SJCRH30 (cell line): ENCODE results near the gene NFKBIL1. TPM values are rescaled to one million over a fixed set of nuclear protein-coding genes. Genes with fewer than 3 reads are reported as not detected.
A peak's percentile ranks its signal among the peaks of the same experiment; 100 is the strongest.
"Not testable (repeated sequence)": the region's sequence is repeated elsewhere in the genome, so short reads cannot be mapped to it uniquely, and the experiment has no call there.

Experiments used
- DNase-seq, 2 experiments: peaks; one replicate each; pipeline ENCODE4 v3.0.0-alpha.2; 2015 to 2020
- H3K27ac ChIP-seq: fragments of 250-450 bp; sonication (Bioruptor Pico); 2 replicates; pipeline ENCODE4 v1.5.1; 2020; ENCODE audit warnings: mild to moderate bottlenecking, moderate library complexity
- H3K27me3 ChIP-seq: fragments of 250-450 bp; sonication (Bioruptor Pico); 2 replicates; pipeline ENCODE4 v1.5.1; 2020; ENCODE audit warnings: mild to moderate bottlenecking, moderate library complexity
- H3K36me3 ChIP-seq: fragments of 250-450 bp; sonication (Bioruptor Pico); 2 replicates; pipeline ENCODE4 v1.5.1; 2020; ENCODE audit warnings: mild to moderate bottlenecking, moderate library complexity
- H3K4me1 ChIP-seq: fragments of 250-450 bp; sonication (Bioruptor Pico); 2 replicates; pipeline ENCODE4 v1.5.1; 2020; ENCODE audit warnings: mild to moderate bottlenecking, moderate library complexity
- H3K4me3 ChIP-seq: fragments of 250-450 bp; sonication (Bioruptor Pico); 2 replicates; pipeline ENCODE4 v1.5.1; 2020; ENCODE audit warnings: mild to moderate bottlenecking, moderate library complexity
- H3K9me3 ChIP-seq: fragments of 250-450 bp; sonication (Bioruptor Pico); replicated peaks from 2 replicates; pipeline ENCODE4 v1.5.1; 2020; ENCODE audit warnings: mild to moderate bottlenecking, moderate library complexity
- total RNA-seq: library from RNA; depleted of rRNA; stranded (reverse); fragments of >200 nt; shearing (Covaris generic); gene quantifications from 2 replicates; pipeline ENCODE4 v1.2.3, GENCODE V29; 2014; rRNA removed

NFKBIL1 gene
- 8.5 and 10.6 TPM in 2 replicates for total RNA-seq

GRCh38 chr6:31546958-31547726 is at the start of gene NFKBIL1:
Gene NFKBIL1 (plus strand): TSS chr6:31547608. CDS start chr6:31547695, 87 bp downstream.
- peak; percentile 96 to 97 for DNase-seq
- no peaks in the 10 kb centered on the region for H3K9me3 ChIP-seq
- H3K27me3 ChIP-seq, result no peaks in the 10 kb centered on the region
- H3K4me1 ChIP-seq, result peaks cover 21% of the 10 kb centered on the region
- H3K4me3 ChIP-seq, result peak within 1 kb of the TSS; percentile 59
- H3K27ac ChIP-seq, result peak within 1 kb of the TSS; percentile 27; the same call in 1 of the 2 replicates
- H3K36me3 ChIP-seq, result no peaks in the 10 kb centered on the region

- H3K4me1 ChIP-seq, result no peaks in the 10 kb centered on the region
- H3K4me3 ChIP-seq, result no peak overlapping the region
- no peak for DNase-seq
Measured at GRCh38 chr6:31498748-31499147, 48.7 kb upstream of the NFKBIL1 start.

GRCh38 chr6:31499648-31500047 is 47.8 kb upstream of the NFKBIL1 start:
- H3K36me3 ChIP-seq, H3K4me1 ChIP-seq, H3K4me3 ChIP-seq, H3K9me3 ChIP-seq, H3K27ac ChIP-seq, H3K27me3 ChIP-seq: not testable (repeated sequence)
- peak in 1 of 2 experiments; percentile 22 for DNase-seq

More at GRCh38 chr6:31498748-31499147, 48.7 kb upstream of the NFKBIL1 start:
- no peaks in the 10 kb centered on the region for H3K36me3 ChIP-seq
- H3K27ac ChIP-seq, result no peak overlapping the region
- no peaks in the 10 kb centered on the region for H3K9me3 ChIP-seq
- H3K27me3 ChIP-seq, result no peaks in the 10 kb centered on the region

GRCh38 chr6:31502586-31502985 is 44.8 kb upstream of the NFKBIL1 start:
- no peaks in the 10 kb centered on the region for H3K27me3 ChIP-seq
- DNase-seq, result no peak
- H3K27ac ChIP-seq, result no peak overlapping the region
- no peaks in the 10 kb centered on the region for H3K9me3 ChIP-seq
- H3K4me3 ChIP-seq, result no peak overlapping the region
- no peaks in the 10 kb centered on the region for H3K36me3 ChIP-seq
- no peaks in the 10 kb centered on the region for H3K4me1 ChIP-seq

GRCh38 chr6:31509036-31509435 is 38.4 kb upstream of the NFKBIL1 start:
- DNase-seq, H3K4me3 ChIP-seq, H3K36me3 ChIP-seq, H3K27me3 ChIP-seq, H3K9me3 ChIP-seq, H3K27ac ChIP-seq, H3K4me1 ChIP-seq: not testable (repeated sequence)

- Histone ChIP-seq H3K4me1 (no peaks in the 10 kb centered on the region), H3K27me3 (no peaks in the 10 kb centered on the region), H3K36me3 (no peaks in the 10 kb centered on the region), H3K27ac (no peak overlapping the region), H3K4me3 (no peak overlapping the region), H3K9me3 (no peaks in the 10 kb centered on the region)
- DNase-seq, result no peak
Measured at GRCh38 chr6:31510007-31510406, 37.4 kb upstream of the NFKBIL1 start.

GRCh38 chr6:31513456-31514165 is 33.8 kb upstream of the NFKBIL1 start:
- no peaks in the 10 kb centered on the region for H3K36me3 ChIP-seq
- no peak overlapping the region for H3K4me3 ChIP-seq
- no peak for DNase-seq
- H3K27ac ChIP-seq, result no peak overlapping the region
- H3K9me3 ChIP-seq, result no peaks in the 10 kb centered on the region
- H3K4me1 ChIP-seq, result no peaks in the 10 kb centered on the region
- no peaks in the 10 kb centered on the region for H3K27me3 ChIP-seq

- Histone ChIP-seq H3K36me3 (no peaks in the 10 kb centered on the region), H3K27me3 (no peaks in the 10 kb centered on the region), H3K9me3 (no peaks in the 10 kb centered on the region), H3K27ac (no peak overlapping the region), H3K4me1 (no peaks in the 10 kb centered on the region), H3K4me3 (no peak overlapping the region)
- no peak for DNase-seq
Measured at GRCh38 chr6:31521835-31522234, 25.6 kb upstream of the NFKBIL1 start.

GRCh38 chr6:31525553-31525931 is 21.9 kb upstream of the NFKBIL1 start:
- Histone ChIP-seq H3K27me3 (no peaks in the 10 kb centered on the region), H3K4me1 (no peaks in the 10 kb centered on the region), H3K27ac (no peak overlapping the region), H3K36me3 (peaks cover 8% of the 10 kb centered on the region), H3K4me3 (no peak overlapping the region), H3K9me3 (no peaks in the 10 kb centered on the region)
- DNase-seq, result no peak

- H3K4me1 ChIP-seq, result no peaks in the 10 kb centered on the region
- peaks cover 13% of the 10 kb centered on the region for H3K36me3 ChIP-seq
- no peaks in the 10 kb centered on the region for H3K27me3 ChIP-seq
- DNase-seq, result no peak
- H3K9me3 ChIP-seq, result no peaks in the 10 kb centered on the region
- H3K27ac ChIP-seq, result no peak overlapping the region
- H3K4me3 ChIP-seq, result no peak overlapping the region
Measured at GRCh38 chr6:31525932-31526591, 21.3 kb upstream of the NFKBIL1 start.

GRCh38 chr6:31528307-31528777 is 19.1 kb upstream of the NFKBIL1 start:
- no peaks in the 10 kb centered on the region for H3K27me3 ChIP-seq

GRCh38 chr6:31528821-31529328 is 18.5 kb upstream of the NFKBIL1 start, which contains the start of gene MCCD1:
Gene MCCD1 (plus strand): TSS chr6:31528962. CDS start chr6:31529015, 53 bp downstream.
- no peak for DNase-seq
- Histone ChIP-seq H3K9me3 (no peaks in the 10 kb centered on the region), H3K4me1 (no peaks in the 10 kb centered on the region), H3K36me3 (peaks cover 40% of the 10 kb centered on the region), H3K27me3 (no peaks in the 10 kb centered on the region), H3K27ac (no peak within 1 kb of the TSS), H3K4me3 (no peak within 1 kb of the TSS)

More at GRCh38 chr6:31528307-31528777, 19.1 kb upstream of the NFKBIL1 start:
- Histone ChIP-seq H3K4me1 (no peaks in the 10 kb centered on the region), H3K9me3 (no peaks in the 10 kb centered on the region), H3K4me3 (no peak overlapping the region), H3K27ac (no peak overlapping the region), H3K36me3 (peaks cover 34% of the 10 kb centered on the region)
- no peak for DNase-seq

GRCh38 chr6:31529329-31530150 is 17.9 kb upstream of the NFKBIL1 start:
- H3K4me3 ChIP-seq, result no peak overlapping the region
- H3K36me3 ChIP-seq, result peaks cover 46% of the 10 kb centered on the region
- H3K27me3 ChIP-seq, result no peaks in the 10 kb centered on the region
- DNase-seq, result peak in 1 of 2 experiments; percentile 27
- no peak overlapping the region for H3K27ac ChIP-seq
- H3K9me3 ChIP-seq, result no peaks in the 10 kb centered on the region
- H3K4me1 ChIP-seq, result no peaks in the 10 kb centered on the region

GRCh38 chr6:31530659-31531058 is 16.7 kb upstream of the NFKBIL1 start:
- H3K4me3 ChIP-seq, result no peak overlapping the region
- H3K36me3 ChIP-seq, result peaks cover 57% of the 10 kb centered on the region
- H3K9me3 ChIP-seq, result no peaks in the 10 kb centered on the region
- DNase-seq, result no peak
- H3K27me3 ChIP-seq, result no peaks in the 10 kb centered on the region
- H3K27ac ChIP-seq, result no peak overlapping the region
- H3K4me1 ChIP-seq, result no peaks in the 10 kb centered on the region; the same call in 1 of the 2 replicates
